HG02870 (cell line): Measurements from ENCODE around the gene GARNL3.

Experiments used
- ATAC-seq: cut with Tn5 transposase; IDR thresholded peaks from one replicate; pipeline ENCODE4 v1.9.1; 2021; ENCODE audit warnings: mild to moderate bottlenecking, moderate library complexity; ENCODE audit not compliant: unreplicated experiment

Gene GARNL3

DNA sequence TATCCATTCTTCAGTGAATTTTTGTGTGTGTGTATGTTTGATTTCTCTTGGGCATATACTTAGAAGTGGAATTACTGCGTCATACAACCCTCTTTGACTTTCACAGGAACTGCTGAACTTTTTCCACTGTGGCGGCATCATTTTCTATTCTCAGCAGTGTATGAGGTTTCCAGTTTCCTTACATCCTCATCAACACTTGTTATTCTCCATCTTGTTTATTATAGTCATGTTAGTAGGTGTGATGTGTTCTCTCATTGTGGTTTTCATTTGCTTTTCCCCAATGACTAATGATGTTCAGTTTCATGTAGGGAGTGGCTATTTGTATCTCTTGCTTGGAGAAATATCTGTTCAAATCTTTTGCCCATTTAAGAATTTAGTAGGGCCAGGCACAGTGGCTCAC is 162.2 kb downstream of the GARNL3 start:
- no peak for ATAC-seq

DNA sequence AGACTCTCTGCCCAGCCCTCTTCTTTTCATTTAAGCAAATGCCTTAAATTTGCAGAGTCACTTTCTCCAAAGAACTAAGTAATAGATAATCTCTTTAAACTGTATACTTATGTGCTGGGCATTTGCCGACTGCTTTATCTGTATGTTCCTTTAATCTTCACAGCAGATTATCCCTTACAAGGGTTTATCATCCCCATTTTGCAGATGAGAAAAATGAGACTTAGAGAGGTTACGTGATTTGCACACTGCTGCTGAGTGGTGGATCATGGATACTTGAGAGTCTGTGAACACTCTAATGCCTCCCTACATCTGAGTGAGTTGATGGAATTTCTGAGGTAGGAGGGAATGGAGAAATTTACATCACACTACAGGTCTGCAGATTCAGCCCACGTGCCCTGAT is 163.8 kb downstream of the GARNL3 start:
- ATAC-seq, result no peak

DNA sequence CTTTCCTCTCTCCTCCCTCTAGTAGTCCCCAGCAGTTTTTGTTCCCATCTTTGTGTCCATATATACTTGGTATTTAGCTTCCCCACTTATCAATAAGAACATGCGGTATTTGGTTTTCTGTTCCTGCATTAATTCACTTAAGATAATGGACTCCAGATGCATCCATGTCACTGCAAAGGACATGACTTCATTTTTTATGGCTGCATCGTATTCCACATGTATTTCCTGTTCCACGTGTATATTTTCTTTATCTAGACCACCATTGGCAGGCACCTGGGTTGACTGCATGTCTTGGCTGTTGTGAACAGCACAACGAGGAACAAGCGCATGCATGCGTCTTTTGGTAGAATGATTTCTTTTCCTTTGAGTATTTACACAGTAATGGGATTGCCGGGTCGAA is 165.8 kb downstream of the GARNL3 start:
- ATAC-seq, result no peak

DNA sequence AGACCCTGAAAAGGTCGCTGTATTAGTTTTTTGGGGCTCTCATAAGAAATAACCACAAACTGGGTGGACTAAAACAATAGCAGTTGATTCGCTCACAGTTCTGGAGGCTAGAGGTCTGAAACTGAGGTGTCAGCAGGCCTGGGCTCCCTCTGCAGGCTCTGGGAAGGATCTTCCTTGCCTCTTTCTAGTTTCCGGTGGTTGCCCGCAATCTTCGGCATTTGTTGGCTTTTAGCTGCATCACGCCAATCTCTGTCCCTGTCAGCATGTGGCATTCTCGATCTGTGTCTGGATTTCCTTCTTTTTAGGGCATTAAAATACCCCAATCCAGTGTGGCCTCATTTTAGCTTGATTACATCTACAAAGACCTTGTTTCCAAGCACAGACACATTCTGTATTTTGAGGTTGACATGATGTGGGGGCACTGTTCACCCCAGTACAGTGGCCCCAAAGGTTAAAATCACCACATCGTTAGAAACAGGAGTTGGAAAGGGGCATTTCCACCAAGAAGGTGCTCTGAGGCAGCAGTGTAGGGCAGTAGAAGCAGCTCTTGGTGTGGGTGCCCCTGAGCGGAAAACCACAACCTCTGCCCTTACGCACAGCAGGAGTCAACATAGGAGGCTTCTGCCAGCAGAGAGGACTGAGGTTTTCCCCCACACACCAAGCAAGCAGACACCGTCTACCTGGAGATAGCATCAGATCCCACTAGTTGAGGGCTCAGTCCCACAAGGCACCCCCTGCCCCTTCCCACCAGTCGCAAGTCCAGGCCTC is 173.1 kb downstream of the GARNL3 start:
- ATAC-seq, result no peak

DNA sequence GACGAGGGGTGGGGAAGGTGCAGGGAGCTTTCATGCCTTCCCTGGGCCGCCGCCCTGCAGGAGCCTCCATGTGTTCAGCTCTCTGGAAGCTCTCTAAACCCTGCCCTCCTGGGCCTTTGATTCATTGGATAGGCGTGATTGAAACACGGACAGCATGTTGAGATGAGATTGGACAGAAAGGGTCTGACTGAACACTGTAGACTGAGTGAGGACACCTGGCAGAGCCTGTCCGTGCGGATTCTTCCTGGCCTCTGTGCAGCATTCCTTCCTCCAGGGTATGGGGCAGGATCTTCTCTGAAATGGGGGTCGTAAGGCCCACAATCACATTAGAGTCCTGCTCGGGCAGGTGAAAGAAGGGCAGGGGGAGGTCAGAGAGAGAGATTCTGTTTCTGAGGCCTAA is 173.8 kb downstream of the GARNL3 start:
- ATAC-seq, result no peak
